DND-41 (cell line): ENCODE measurements around the gene TMEM145.

Experiments used
- ATAC-seq: fragments of 200-7000 bp; cut with Tn5 transposase; 3 replicates; pipeline ENCODE4 v1.9.1; 2021; ENCODE audit warnings: low read depth; ENCODE audit not compliant: insufficient read depth
- DNase-seq: peaks from one replicate; pipeline ENCODE4 v3.0.0-alpha.2; 2020
- H2AFZ ChIP-seq: 2 replicates; pipeline ENCODE4 v1.6.0; 2012; ENCODE audit warnings: low read depth, low read length
- H3K27ac ChIP-seq: 2 replicates; pipeline ENCODE4 v1.5.1; 2012; ENCODE audit warnings: low read length, inconsistent platforms
- H3K27me3 ChIP-seq: fragments of 200-600 bp; sonication (generic); 2 replicates; pipeline ENCODE4 v1.6.0; 2012; ENCODE audit warnings: low read length, mild to moderate bottlenecking, inconsistent platforms; ENCODE audit not compliant: insufficient read depth, poor library complexity
- H3K36me3 ChIP-seq: 2 replicates; pipeline ENCODE4 v1.5.1; 2012; ENCODE audit warnings: low read length, inconsistent platforms; ENCODE audit not compliant: insufficient read depth
- H3K4me1 ChIP-seq: 2 replicates; pipeline ENCODE4 v1.5.1; 2012; ENCODE audit warnings: mild to moderate bottlenecking, low read length; ENCODE audit not compliant: insufficient read depth
- H3K4me2 ChIP-seq: 2 replicates; pipeline ENCODE4 v1.6.0; 2012; ENCODE audit warnings: mild to moderate bottlenecking, moderate library complexity, low read length, inconsistent platforms; ENCODE audit not compliant: insufficient read depth
- H3K4me3 ChIP-seq, 2 experiments: fragments of 200-600 bp in 1 of 2; shearing (Covaris generic) in 1 of 2; 2 replicates each; pipeline ENCODE4 v1.5.1; 2012 to 2016; ENCODE audit warnings: inconsistent platforms in 2 of 2, low read length in 2 of 2, mild to moderate bottlenecking in 2 of 2, low read depth in 1 of 2, moderate library complexity in 1 of 2
- H3K79me2 ChIP-seq: 2 replicates; pipeline ENCODE4 v1.6.0; 2012; ENCODE audit warnings: low read length, inconsistent platforms; ENCODE audit not compliant: insufficient read depth
- H3K9ac ChIP-seq: 2 replicates; pipeline ENCODE4 v1.6.0; 2012; ENCODE audit warnings: low read depth, mild to moderate bottlenecking, inconsistent platforms, low read length, moderate library complexity
- H3K9me3 ChIP-seq: 2 replicates; pipeline ENCODE4 v1.5.1; 2012; ENCODE audit warnings: low read length, moderate library complexity, mild to moderate bottlenecking, inconsistent platforms; ENCODE audit not compliant: insufficient read depth, severe bottlenecking
- H4K20me1 ChIP-seq: 2 replicates; pipeline ENCODE4 v1.6.0; 2012; ENCODE audit warnings: low read length; ENCODE audit not compliant: insufficient read depth
- CTCF ChIP-seq: IDR thresholded peaks from 2 replicates; pipeline ENCODE4 v1.5.1; 2012; ENCODE audit warnings: borderline replicate concordance, low read length, moderate library complexity, mild to moderate bottlenecking; ENCODE audit not compliant: poor library complexity, severe bottlenecking; ENCODE audit errors: extremely low read depth
- EZH2 ChIP-seq: IDR thresholded peaks from 3 replicates; pipeline ENCODE4 v1.6.1; 2012; ENCODE audit warnings: borderline replicate concordance, low read depth, mild to moderate bottlenecking, moderate library complexity, low read length, inconsistent platforms; ENCODE audit not compliant: severe bottlenecking

Gene TMEM145

GRCh38 chr19:42326969-42327368, 13.9 kb downstream of the TMEM145 start:
- H3K36me3 ChIP-seq, result no peaks in the 10 kb centered on the region
- H3K4me3 ChIP-seq, result peak overlapping the region in 1 of 2 experiments; percentile 99; a peak in 2 of 4 replicates
- no peak overlapping the region for H2AFZ ChIP-seq
- H4K20me1 ChIP-seq, result peaks cover 18% of the 10 kb centered on the region; the same call in 1 of the 2 replicates
- H3K79me2 ChIP-seq, result peaks cover 32% of the 10 kb centered on the region
- DNase-seq (no peak), ATAC-seq (no peak)
- H3K27ac ChIP-seq, result no peak overlapping the region
- H3K9me3 ChIP-seq, result no peaks in the 10 kb centered on the region
- TF ChIP-seq CTCF (no peak), EZH2 (no peak)
- H3K27me3 ChIP-seq, result no peaks in the 10 kb centered on the region
- peak overlapping the region; percentile 97 for H3K4me2 ChIP-seq
- H3K4me1 ChIP-seq, result peaks cover 37% of the 10 kb centered on the region
- H3K9ac ChIP-seq, result peak overlapping the region; percentile 89; the same call in 1 of the 2 replicates

DNA sequence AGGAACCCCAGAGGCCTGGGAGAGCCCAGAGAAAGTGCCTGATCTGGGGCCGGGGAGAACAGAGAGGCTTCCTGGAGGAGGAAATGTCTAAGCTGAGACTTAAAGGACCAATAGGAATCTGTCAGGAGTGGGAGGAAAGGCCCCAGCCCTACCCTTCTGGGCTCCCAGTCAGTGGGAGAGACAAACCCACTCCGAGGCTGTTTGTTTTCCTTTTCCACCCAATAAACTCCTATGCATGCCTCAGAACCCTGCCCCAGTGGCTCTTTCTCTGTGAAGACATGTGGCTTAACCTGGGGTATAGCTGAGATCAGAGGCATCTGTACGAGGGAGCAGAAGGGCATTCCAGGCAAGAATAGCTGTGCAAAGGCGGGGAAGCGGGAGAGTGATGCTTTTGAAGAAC, 14.3 kb downstream of the TMEM145 start:
- no peak for DNase-seq
- Histone ChIP-seq H3K9ac (peak overlapping the region; percentile 89; the same call in 1 of the 2 replicates), H4K20me1 (peaks cover 21% of the 10 kb centered on the region; the same call in 1 of the 2 replicates), H2AFZ (no peak overlapping the region), H3K4me1 (peaks cover 37% of the 10 kb centered on the region), H3K27ac (no peak overlapping the region), H3K79me2 (peaks cover 34% of the 10 kb centered on the region), H3K9me3 (no peaks in the 10 kb centered on the region), H3K4me2 (peak overlapping the region; percentile 97), H3K4me3 (peak overlapping the region in 1 of 2 experiments; percentile 99; a peak in 1 of 4 replicates), H3K27me3 (no peaks in the 10 kb centered on the region), H3K36me3 (no peaks in the 10 kb centered on the region)
- no peak for TF ChIP-seq CTCF
- no peak for TF ChIP-seq EZH2
- no peak for ATAC-seq

DNA sequence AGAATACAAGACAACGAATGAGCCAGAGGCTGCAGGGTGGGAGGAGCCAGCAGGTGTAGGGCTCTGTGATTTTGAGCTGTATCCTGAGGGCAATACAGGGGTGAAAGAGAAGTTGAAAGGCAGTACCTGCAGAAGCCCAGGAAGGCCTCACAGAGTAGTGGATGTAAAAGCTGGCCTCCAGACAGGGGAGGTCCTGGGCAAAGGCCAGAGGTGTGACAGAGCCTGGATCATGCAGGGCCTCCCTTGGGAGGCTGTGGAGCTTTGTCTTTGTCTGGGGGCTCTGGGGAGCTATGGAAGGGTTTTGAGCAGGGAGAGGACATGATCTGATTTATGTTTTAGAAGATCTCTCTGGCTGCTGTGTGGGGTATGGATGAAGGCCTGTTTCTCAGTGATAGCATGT, 15.0 kb downstream of the TMEM145 start:
- TF ChIP-seq CTCF (no peak), EZH2 (no peak)

DNA sequence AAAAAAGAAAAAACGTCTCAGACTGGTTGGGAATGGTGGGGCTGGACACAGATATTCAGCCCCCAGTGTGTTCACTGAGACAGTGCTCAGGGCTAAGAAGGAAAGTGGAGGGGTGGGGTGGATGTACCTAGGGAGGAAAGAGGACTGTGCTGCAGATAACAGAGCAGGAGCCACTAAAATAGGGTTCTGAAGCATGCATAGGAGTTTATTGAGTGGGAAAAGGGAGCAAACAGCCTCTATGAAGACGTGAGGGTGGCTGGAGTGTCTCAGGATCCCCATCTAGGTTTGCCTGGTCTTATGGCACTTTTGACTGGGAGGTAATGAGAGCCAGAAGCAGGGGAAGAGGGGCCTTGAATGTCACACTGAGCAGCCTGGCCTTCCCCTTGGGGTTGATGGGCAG, 15.7 kb downstream of the TMEM145 start:
- H3K27ac ChIP-seq, result no peak overlapping the region
- ATAC-seq (no peak), DNase-seq (no peak)
- H3K79me2 ChIP-seq, result peaks cover 34% of the 10 kb centered on the region
- H3K9me3 ChIP-seq, result no peaks in the 10 kb centered on the region
- no peaks in the 10 kb centered on the region for H3K36me3 ChIP-seq
- TF ChIP-seq EZH2 (no peak), CTCF (no peak)
- H4K20me1 ChIP-seq, result peaks cover 21% of the 10 kb centered on the region; the same call in 1 of the 2 replicates
- no peak overlapping the region for H3K4me3 ChIP-seq
- H3K4me1 ChIP-seq, result peaks cover 37% of the 10 kb centered on the region
- no peaks in the 10 kb centered on the region for H3K27me3 ChIP-seq
- H3K9ac ChIP-seq, result no peak overlapping the region
- H2AFZ ChIP-seq, result no peak overlapping the region
- H3K4me2 ChIP-seq, result no peak overlapping the region; the same call in 1 of the 2 replicates

More for the DNA sequence above, 15.0 kb downstream of the TMEM145 start:
- Histone ChIP-seq H2AFZ (no peak overlapping the region), H3K9me3 (no peaks in the 10 kb centered on the region), H3K36me3 (no peaks in the 10 kb centered on the region), H3K79me2 (peaks cover 34% of the 10 kb centered on the region), H3K4me1 (peaks cover 37% of the 10 kb centered on the region), H3K4me2 (peak overlapping the region; percentile 97), H3K27me3 (no peaks in the 10 kb centered on the region), H4K20me1 (peaks cover 21% of the 10 kb centered on the region; the same call in 1 of the 2 replicates), H3K9ac (no peak overlapping the region), H3K27ac (no peak overlapping the region), H3K4me3 (no peak overlapping the region; a peak in 1 of 4 replicates)
- DNase-seq (no peak), ATAC-seq (no peak)
